Hepatocyte (in vitro differentiated cells): Measurements from ENCODE around the gene INO80C. TPM values are rescaled to one million over a fixed set of nuclear protein-coding genes. Genes with fewer than 3 reads are reported as not detected.

Experiments
- DNase-seq: peaks from one replicate; pipeline ENCODE4 v3.0.0-alpha.2; 2016; ENCODE audit warnings: low spot score
- H2AFZ ChIP-seq: fragments of 200-600 bp; sonication (generic); 2 replicates; pipeline ENCODE4 v1.6.0; 2016; ENCODE audit warnings: antibody characterized with exemption, mild to moderate bottlenecking
- H3K27ac ChIP-seq: fragments of 200-600 bp; sonication (generic); 2 replicates; pipeline ENCODE4 v1.5.1; 2016; ENCODE audit warnings: mild to moderate bottlenecking
- H3K27me3 ChIP-seq: fragments of 200-600 bp; sonication (generic); 2 replicates; pipeline ENCODE4 v1.6.1; 2016
- H3K36me3 ChIP-seq: fragments of 200-600 bp; sonication (generic); replicated peaks from 2 replicates; pipeline ENCODE4 v1.5.1; 2016; ENCODE audit warnings: low read depth; ENCODE audit not compliant: insufficient read depth
- H3K4me1 ChIP-seq: fragments of 200-600 bp; sonication (generic); 2 replicates; pipeline ENCODE4 v1.5.1; 2016; ENCODE audit warnings: mild to moderate bottlenecking, moderate library complexity; ENCODE audit not compliant: insufficient read depth
- H3K4me2 ChIP-seq: fragments of 200-600 bp; sonication (generic); 2 replicates; pipeline ENCODE4 v1.6.0; 2016
- H3K4me3 ChIP-seq: fragments of 200-600 bp; sonication (generic); 2 replicates; pipeline ENCODE4 v1.5.1; 2016; ENCODE audit warnings: mild to moderate bottlenecking
- H3K79me2 ChIP-seq: fragments of 200-600 bp; sonication (generic); 2 replicates; pipeline ENCODE4 v1.6.0; 2017; ENCODE audit warnings: mild to moderate bottlenecking
- H3K9me2 ChIP-seq: fragments of 200-600 bp; sonication (generic); replicated peaks from 2 replicates; pipeline ENCODE4 v1.6.0; 2017; ENCODE audit warnings: mild to moderate bottlenecking; ENCODE audit not compliant: insufficient read depth
- H3K9me3 ChIP-seq: fragments of 200-600 bp; sonication (generic); 2 replicates; pipeline ENCODE4 v1.5.1; 2016; ENCODE audit warnings: low read depth, mild to moderate bottlenecking
- H4K20me1 ChIP-seq: fragments of 200-600 bp; sonication (generic); 2 replicates; pipeline ENCODE4 v1.6.0; 2016; ENCODE audit warnings: mild to moderate bottlenecking; ENCODE audit not compliant: insufficient read depth, poor library complexity, severe bottlenecking
- EZH2 ChIP-seq: fragments of 200-600 bp; sonication (generic); IDR thresholded peaks from 2 replicates; pipeline ENCODE4 v1.6.1; 2016; ENCODE audit warnings: antibody characterized with exemption, mild to moderate bottlenecking, borderline replicate concordance
- EZH2phosphoT487 ChIP-seq: fragments of 200-600 bp; sonication (generic); IDR thresholded peaks from one replicate; pipeline ENCODE4 v1.6.1; 2018; ENCODE audit warnings: antibody characterized with exemption, mild to moderate bottlenecking, low read depth, moderate library complexity; ENCODE audit not compliant: unreplicated experiment, severe bottlenecking
- WGBS: methylation state at CpG from one replicate; pipeline ENCODE4 v1.1.6; 2016; ENCODE audit warnings: low lambda C conversion rate; ENCODE audit errors: missing lambda C conversion rate; 5-methylcytosine and 5-hydroxymethylcytosine counted together
- polyA plus RNA-seq: library from polyadenylated mRNA; unstranded; fragments of >200 nt; fragmentation: Nextera tagmentation; extraction: Ambion mirVana; gene quantifications from 2 replicates; pipeline ENCODE4 v1.2.1, GENCODE V29; 2016
- total RNA-seq: library from RNA; depleted of rRNA; stranded (reverse); fragments of >200 nt; gene quantifications from 2 replicates; pipeline ENCODE4 v1.2.3, GENCODE V29; 2014
- TF ChIP-seq, protein P1 (sequence below): fragments of 200-600 bp; sonication (generic); IDR thresholded peaks from 2 replicates; pipeline ENCODE4 v1.5.1; 2016; ENCODE audit warnings: antibody characterized with exemption, mild to moderate bottlenecking; ENCODE audit not compliant: poor library complexity

INO80C gene
- total and polyA plus RNA-seq, 2 experiments from 2014 or later: 16.5 to 25.1 TPM

DNA sequence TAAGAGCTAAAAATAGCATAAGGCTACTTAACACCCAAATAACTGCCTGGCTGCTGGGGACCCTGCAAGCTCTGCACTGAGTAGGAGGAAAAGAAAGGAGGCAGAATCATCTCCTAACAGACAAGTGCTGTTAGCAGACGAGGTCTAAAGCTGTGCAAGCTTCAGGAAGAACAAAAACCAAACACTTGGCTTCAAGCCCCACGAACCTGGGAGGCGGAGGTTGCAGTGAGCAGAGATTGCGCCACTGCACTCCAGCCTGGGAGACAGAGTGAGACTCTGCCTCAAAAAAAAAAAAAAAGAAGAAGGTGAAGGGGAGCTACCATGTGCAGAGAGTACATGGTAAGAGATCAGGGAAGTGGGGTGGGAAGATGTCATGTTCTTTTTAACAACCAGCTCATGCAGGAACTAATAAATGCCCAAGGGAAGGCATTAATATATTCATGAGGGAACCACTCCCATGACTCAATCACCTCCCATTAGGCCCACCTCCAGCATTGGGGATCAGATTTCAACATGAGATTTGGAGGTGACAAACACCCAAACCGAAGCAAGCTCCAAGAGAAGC lies 28.8 kb upstream of the INO80C start:
- WGBS: 38% methylated on average over 5 of the region's 5 CpGs
- H3K4me2 ChIP-seq: peak overlapping the region; percentile 68

DNA sequence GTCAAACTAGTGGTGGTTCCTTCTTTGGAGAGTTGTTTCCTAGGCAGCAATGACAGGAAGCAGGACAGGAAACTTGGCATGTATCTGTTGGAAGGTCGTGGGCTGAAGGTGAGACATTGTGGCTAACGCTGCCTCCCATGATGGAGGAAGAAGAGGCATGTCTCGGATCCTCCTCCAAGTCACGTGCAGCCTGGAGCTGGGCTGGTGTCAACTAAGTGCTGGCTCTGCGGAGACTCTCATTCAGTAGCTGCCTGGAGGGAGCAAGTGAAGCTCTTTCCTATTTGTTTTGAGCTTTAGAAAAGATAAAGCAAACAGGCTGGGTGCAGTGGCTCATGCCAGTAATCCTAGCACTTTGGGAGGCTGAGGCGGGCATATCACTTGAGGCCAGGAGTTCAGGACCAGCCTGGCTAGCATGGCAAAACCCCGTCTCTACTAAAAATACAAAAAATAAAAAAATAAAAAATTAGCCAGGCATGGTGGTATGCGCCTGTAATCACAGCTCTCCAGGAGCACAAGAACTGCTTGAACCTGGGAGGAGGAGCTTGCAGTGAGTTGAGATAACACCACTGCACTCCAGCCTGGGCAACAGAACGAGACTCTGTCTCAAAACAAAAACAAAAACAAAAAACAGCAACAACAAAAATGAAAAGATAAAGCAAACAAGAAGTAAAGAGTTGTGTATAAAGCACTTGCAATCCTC lies 28.2 kb upstream of the INO80C start:
- H3K9me2 ChIP-seq: no peaks in the 10 kb centered on the region
- peak overlapping the region; percentile 24 for H2AFZ ChIP-seq
- 40% methylated on average over 9 of the region's 9 CpGs for WGBS
- DNase-seq: no peak
- peaks cover 8% of the 10 kb centered on the region for H3K4me1 ChIP-seq
- no peaks in the 10 kb centered on the region for H3K27me3 ChIP-seq
- H3K79me2 ChIP-seq: no peaks in the 10 kb centered on the region
- peak overlapping the region; percentile 68 for H3K4me2 ChIP-seq
- TF ChIP-seq EZH2 (no peak), EZH2phosphoT487 (peak; percentile 73)
- TF ChIP-seq, protein P1, sequence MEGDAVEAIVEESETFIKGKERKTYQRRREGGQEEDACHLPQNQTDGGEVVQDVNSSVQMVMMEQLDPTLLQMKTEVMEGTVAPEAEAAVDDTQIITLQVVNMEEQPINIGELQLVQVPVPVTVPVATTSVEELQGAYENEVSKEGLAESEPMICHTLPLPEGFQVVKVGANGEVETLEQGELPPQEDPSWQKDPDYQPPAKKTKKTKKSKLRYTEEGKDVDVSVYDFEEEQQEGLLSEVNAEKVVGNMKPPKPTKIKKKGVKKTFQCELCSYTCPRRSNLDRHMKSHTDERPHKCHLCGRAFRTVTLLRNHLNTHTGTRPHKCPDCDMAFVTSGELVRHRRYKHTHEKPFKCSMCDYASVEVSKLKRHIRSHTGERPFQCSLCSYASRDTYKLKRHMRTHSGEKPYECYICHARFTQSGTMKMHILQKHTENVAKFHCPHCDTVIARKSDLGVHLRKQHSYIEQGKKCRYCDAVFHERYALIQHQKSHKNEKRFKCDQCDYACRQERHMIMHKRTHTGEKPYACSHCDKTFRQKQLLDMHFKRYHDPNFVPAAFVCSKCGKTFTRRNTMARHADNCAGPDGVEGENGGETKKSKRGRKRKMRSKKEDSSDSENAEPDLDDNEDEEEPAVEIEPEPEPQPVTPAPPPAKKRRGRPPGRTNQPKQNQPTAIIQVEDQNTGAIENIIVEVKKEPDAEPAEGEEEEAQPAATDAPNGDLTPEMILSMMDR: no peak
- no peak overlapping the region for H3K27ac ChIP-seq
- no peaks in the 10 kb centered on the region for H4K20me1 ChIP-seq
- H3K36me3 ChIP-seq: no peaks in the 10 kb centered on the region
- H3K9me3 ChIP-seq: no peaks in the 10 kb centered on the region
- no peak overlapping the region for H3K4me3 ChIP-seq

More for the DNA sequence above, 28.8 kb upstream of the INO80C start:
- Histone ChIP-seq H2AFZ (peak overlapping the region; percentile 24), H3K27ac (no peak overlapping the region), H3K9me3 (no peaks in the 10 kb centered on the region), H3K27me3 (no peaks in the 10 kb centered on the region), H3K4me3 (no peak overlapping the region), H3K4me1 (peaks cover 8% of the 10 kb centered on the region), H3K9me2 (no peaks in the 10 kb centered on the region), H3K79me2 (no peaks in the 10 kb centered on the region), H3K36me3 (no peaks in the 10 kb centered on the region), H4K20me1 (no peaks in the 10 kb centered on the region)
- DNase-seq: no peak
- TF ChIP-seq EZH2 (no peak), EZH2phosphoT487 (no peak)
- TF ChIP-seq, protein P1: no peak

DNA sequence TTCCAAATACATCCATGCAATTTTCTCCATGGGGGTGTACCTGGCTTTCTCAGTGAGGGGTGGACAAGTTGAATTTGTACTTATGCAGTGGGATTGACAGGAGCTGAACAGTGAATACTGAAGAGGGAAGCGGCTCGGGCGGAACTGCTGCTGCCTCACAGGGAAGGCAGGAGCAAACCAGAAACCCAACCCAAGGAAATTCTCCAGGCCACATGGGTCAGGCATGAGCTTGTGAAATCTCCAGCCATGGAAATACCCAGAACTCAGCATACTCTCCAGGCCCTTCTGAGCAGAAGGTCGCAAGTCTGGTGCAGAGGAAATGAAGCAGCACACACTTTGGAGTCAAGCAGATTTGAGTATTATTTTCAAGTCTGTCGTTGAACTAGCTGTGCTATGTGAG lies 26.5 kb upstream of the INO80C start:
- Histone ChIP-seq H3K9me3 (no peaks in the 10 kb centered on the region), H2AFZ (no peak overlapping the region)
- DNase-seq: peak; percentile 28

More for the DNA sequence above, 26.5 kb upstream of the INO80C start:
- Histone ChIP-seq H3K9me2 (no peaks in the 10 kb centered on the region), H3K4me1 (peaks cover 8% of the 10 kb centered on the region), H3K27me3 (no peaks in the 10 kb centered on the region), H3K4me2 (no peak overlapping the region), H3K27ac (no peak overlapping the region), H3K36me3 (no peaks in the 10 kb centered on the region), H3K4me3 (no peak overlapping the region), H3K79me2 (no peaks in the 10 kb centered on the region), H4K20me1 (no peaks in the 10 kb centered on the region)
- WGBS: 85% methylated on average over 5 of the region's 5 CpGs
- TF ChIP-seq, protein P1: no peak
- TF ChIP-seq EZH2 (no peak), EZH2phosphoT487 (no peak)
